Caco-2 (cell line): Measurements from ENCODE around the gene RANGAP1. TPM values are rescaled to one million over a fixed set of nuclear protein-coding genes. Genes with fewer than 3 reads are reported as not detected.
"Not testable (repeated sequence)": the region's sequence is repeated elsewhere in the genome, so short reads cannot be mapped to it uniquely, and the experiment has no call there.

Source experiments
- BruUV-seq: library from RNA; stranded (reverse); fragments of 400-500 nt; replicated peaks from 2 replicates; lab custom pipeline; 2021; lab: Mats Ljungman, UMichigan
- CTCF ChIA-PET: fragments of 300-600 bp; sonication (Branson Sonifier 250); formaldehyde crosslinking; loops from one replicate; lab custom pipeline; 2022; ENCODE audit warnings: antibody characterized with exemption; lab: Charles Lee
- POLR2A ChIA-PET: fragments of 300-600 bp; sonication (Branson Sonifier 250); formaldehyde crosslinking; loops from one replicate; lab custom pipeline; 2022; ENCODE audit warnings: antibody characterized with exemption; lab: Charles Lee
- DNase-seq, 2 experiments: peaks; one replicate each; pipeline versions ENCODE4 v3.0.0 to v3.0.0-alpha.2; 2020 to 2022
- H3K27me3 ChIP-seq: replicated peaks from 2 replicates; pipeline ENCODE4 v1.6.0; 2011; ENCODE audit warnings: low read length; ENCODE audit not compliant: control insufficient read depth, insufficient read depth
- H3K36me3 ChIP-seq: 2 replicates; pipeline ENCODE4 v1.5.1; 2011; ENCODE audit warnings: low read length; ENCODE audit not compliant: control insufficient read depth, insufficient read depth
- H3K4me1 ChIP-seq: fragments of 250-450 bp; sonication (Bioruptor Pico); 2 replicates; pipeline ENCODE4 v1.5.1; 2020; ENCODE audit warnings: mild to moderate bottlenecking
- H3K4me3 ChIP-seq: 2 replicates; pipeline ENCODE4 v1.5.1; 2011; ENCODE audit warnings: low read depth, mild to moderate bottlenecking, control low read depth, low read length
- H3K9me3 ChIP-seq: fragments of 250-450 bp; sonication (Bioruptor Pico); 2 replicates; pipeline ENCODE4 v1.5.1; 2020; ENCODE audit warnings: mild to moderate bottlenecking, moderate library complexity
- H3K27ac Mint-ChIP-seq: one replicate; pipeline ENCODE4 v1.8.0; 2022; ENCODE audit warnings: mixed read lengths; ENCODE audit not compliant: unreplicated experiment
- H3K27me3 Mint-ChIP-seq: one replicate; pipeline ENCODE4 v1.8.0; 2022; ENCODE audit warnings: mixed read lengths; ENCODE audit not compliant: insufficient read depth, unreplicated experiment
- H3K36me3 Mint-ChIP-seq: one replicate; pipeline ENCODE4 v1.8.0; 2022; ENCODE audit warnings: mild to moderate bottlenecking, mixed read lengths; ENCODE audit not compliant: insufficient read depth, unreplicated experiment
- H3K4me1 Mint-ChIP-seq: one replicate; pipeline ENCODE4 v1.8.0; 2022; ENCODE audit warnings: low read depth, mixed read lengths; ENCODE audit not compliant: unreplicated experiment
- H3K4me3 Mint-ChIP-seq: one replicate; pipeline ENCODE4 v1.8.0; 2022; ENCODE audit warnings: mild to moderate bottlenecking, moderate library complexity, mixed read lengths; ENCODE audit not compliant: unreplicated experiment
- H3K9me3 Mint-ChIP-seq: one replicate; pipeline ENCODE4 v1.8.0; 2022; ENCODE audit warnings: mixed read lengths; ENCODE audit not compliant: unreplicated experiment
- intact Hi-C: fragments of 100-400 bp; cut with micrococcal nuclease; formaldehyde crosslinking; loops from one replicate; pipeline ENCODE4 v1.10.0; 2022; ENCODE audit not compliant: unreplicated experiment
- total RNA-seq: library from RNA; stranded (reverse); gene quantifications from 2 replicates; pipeline ENCODE4 v1.2.3, GENCODE V29; 2022
- TF ChIP-seq, protein P1 (sequence below), 2 experiments: fragments of 200-600 bp in 1 of 2; IDR thresholded peaks; 1 replicate in 1 of 2; 2 replicates in 1 of 2; pipeline versions ENCODE4 v1.5.1 to v1.8.0; 2011 to 2022; ENCODE audit warnings: antibody characterized with exemption in 1 of 2, control low read depth in 1 of 2, inconsistent platforms in 1 of 2, low read depth in 1 of 2, low read length in 1 of 2, mild to moderate bottlenecking in 1 of 2, moderate library complexity in 1 of 2; ENCODE audit not compliant: insufficient read depth in 1 of 2, severe bottlenecking in 1 of 2, unreplicated experiment in 1 of 2

The RANGAP1 gene
- total RNA-seq, 1 experiment from 2014 or later = 106 TPM

- TF ChIP-seq, protein P1, sequence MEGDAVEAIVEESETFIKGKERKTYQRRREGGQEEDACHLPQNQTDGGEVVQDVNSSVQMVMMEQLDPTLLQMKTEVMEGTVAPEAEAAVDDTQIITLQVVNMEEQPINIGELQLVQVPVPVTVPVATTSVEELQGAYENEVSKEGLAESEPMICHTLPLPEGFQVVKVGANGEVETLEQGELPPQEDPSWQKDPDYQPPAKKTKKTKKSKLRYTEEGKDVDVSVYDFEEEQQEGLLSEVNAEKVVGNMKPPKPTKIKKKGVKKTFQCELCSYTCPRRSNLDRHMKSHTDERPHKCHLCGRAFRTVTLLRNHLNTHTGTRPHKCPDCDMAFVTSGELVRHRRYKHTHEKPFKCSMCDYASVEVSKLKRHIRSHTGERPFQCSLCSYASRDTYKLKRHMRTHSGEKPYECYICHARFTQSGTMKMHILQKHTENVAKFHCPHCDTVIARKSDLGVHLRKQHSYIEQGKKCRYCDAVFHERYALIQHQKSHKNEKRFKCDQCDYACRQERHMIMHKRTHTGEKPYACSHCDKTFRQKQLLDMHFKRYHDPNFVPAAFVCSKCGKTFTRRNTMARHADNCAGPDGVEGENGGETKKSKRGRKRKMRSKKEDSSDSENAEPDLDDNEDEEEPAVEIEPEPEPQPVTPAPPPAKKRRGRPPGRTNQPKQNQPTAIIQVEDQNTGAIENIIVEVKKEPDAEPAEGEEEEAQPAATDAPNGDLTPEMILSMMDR (IDR thresholded peaks at IDR 0.05; ENCODE audit: insufficient read depth in 1 of 2, low read depth in 1 of 2, low read length in 1 of 2, severe bottlenecking in 1 of 2, unreplicated experiment in 1 of 2) = no peak
- Histone ChIP-seq H3K4me3 (no peak overlapping the region), H3K36me3 (no peaks in the 10 kb centered on the region), H3K4me1 (peaks cover 6% of the 10 kb centered on the region), H3K9me3 (no peaks in the 10 kb centered on the region), H3K27me3 (no peaks in the 10 kb centered on the region)
- POLR2A ChIA-PET = interaction anchor here (0.6 to 0.7 kb wide), 2 partner anchors 84 to 273 kb away, joined by 3 to 6 read pairs; no protein-coding TSS in a partner anchor
- Mint-ChIP-seq H3K36me3 (no peaks in the 10 kb centered on the region), H3K27me3 (no peaks in the 10 kb centered on the region), H3K27ac (no peak overlapping the region), H3K9me3 (no peaks in the 10 kb centered on the region), H3K4me1 (peaks cover 6% of the 10 kb centered on the region), H3K4me3 (no peak overlapping the region)
- no peak for DNase-seq
- intact Hi-C loops = no loop called here
- no TSS peak for BruUV-seq
- CTCF ChIA-PET = interaction anchor here (0.7 kb wide), 1 partner anchor 1632 kb away, joined by 4 read pairs; no protein-coding TSS in a partner anchor
Observed at GRCh38 chr22:41296826-41297667, 11.1 kb upstream of the RANGAP1 start.

- CTCF ChIA-PET, H3K27ac Mint-ChIP-seq, H3K27me3 Mint-ChIP-seq, DNase-seq, H3K4me3 ChIP-seq, intact Hi-C loops, POLR2A ChIA-PET, H3K9me3 ChIP-seq, H3K4me3 Mint-ChIP-seq, H3K27me3 ChIP-seq, H3K36me3 Mint-ChIP-seq, H3K36me3 ChIP-seq, BruUV-seq, H3K9me3 Mint-ChIP-seq: not testable (repeated sequence)
- peaks cover 13% of the 10 kb centered on the region for H3K4me1 ChIP-seq
- peaks cover 12% of the 10 kb centered on the region for H3K4me1 Mint-ChIP-seq
Observed at GRCh38 chr22:41294816-41295215, 8.8 kb upstream of the RANGAP1 start.

DNA sequence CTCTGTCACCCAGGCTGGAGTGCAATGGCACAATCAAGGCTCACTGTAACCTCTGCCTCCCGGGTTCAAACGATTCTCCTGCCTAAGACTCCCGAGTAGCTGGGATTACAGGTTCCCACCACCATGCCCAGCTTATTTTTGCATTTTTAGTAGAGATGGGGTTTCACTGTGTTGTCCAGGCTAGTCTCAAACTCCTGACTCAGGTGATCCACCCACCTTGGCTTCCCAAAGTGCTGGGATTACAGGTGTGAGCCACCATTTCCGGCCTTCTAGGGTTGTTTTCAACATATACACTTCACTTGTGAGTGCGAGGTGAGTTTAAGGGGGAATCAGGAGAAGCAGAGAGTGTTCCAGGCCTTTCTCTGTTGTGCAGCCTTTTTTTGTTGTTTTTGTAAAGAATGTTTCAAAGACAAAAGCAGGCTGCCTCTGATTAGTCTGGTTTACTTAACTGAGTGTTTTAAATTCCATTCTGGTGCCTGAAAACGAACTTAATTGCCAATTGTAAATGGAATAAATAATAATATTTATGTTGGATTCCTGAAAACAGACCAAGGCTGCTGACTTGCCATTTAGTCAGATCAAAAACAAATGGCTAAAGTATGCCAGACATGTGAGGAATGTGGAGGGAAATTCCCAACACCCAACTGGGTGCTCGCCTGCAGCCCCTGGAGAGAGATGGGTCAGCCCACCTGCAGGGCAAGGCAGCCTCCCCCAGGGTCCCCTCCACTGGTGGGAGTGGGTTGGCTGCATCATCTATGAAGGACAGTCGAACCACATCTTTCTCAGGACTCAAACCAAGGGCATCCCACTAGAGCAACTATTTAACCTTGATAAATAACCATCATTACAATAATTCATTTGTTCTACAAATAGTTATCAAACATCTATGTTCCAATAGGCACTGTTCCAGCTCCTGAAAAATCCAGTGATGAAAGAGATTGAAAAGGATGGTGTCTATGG, 4.6 kb upstream of the RANGAP1 start:
- no TSS peak for BruUV-seq
- intact Hi-C loops = no loop called here

More for the DNA sequence above, 4.6 kb upstream of the RANGAP1 start:
- no peaks in the 10 kb centered on the region for H3K27me3 Mint-ChIP-seq
- no peaks in the 10 kb centered on the region for H3K9me3 Mint-ChIP-seq
- peak overlapping the region; percentile 28 for H3K4me3 Mint-ChIP-seq
- Histone ChIP-seq H3K27me3 (no peaks in the 10 kb centered on the region), H3K9me3 (no peaks in the 10 kb centered on the region), H3K36me3 (no peaks in the 10 kb centered on the region), H3K4me3 (no peak overlapping the region), H3K4me1 (peaks cover 37% of the 10 kb centered on the region)
- peaks cover 26% of the 10 kb centered on the region for H3K4me1 Mint-ChIP-seq
- ChIA-PET POLR2A (no interaction called here), CTCF (no interaction called here)
- H3K27ac Mint-ChIP-seq = peak overlapping the region; percentile 92
- H3K36me3 Mint-ChIP-seq = peaks cover 20% of the 10 kb centered on the region
- DNase-seq = peak; percentile 58 to 65
- TF ChIP-seq, protein P1 (IDR thresholded peaks at IDR 0.05; ENCODE audit: insufficient read depth in 1 of 2, low read depth in 1 of 2, low read length in 1 of 2, severe bottlenecking in 1 of 2, unreplicated experiment in 1 of 2) = no peak
